Glutamatergic neuron (in vitro differentiated cells): ENCODE data around the gene RAMP2. TPM values are rescaled to one million over a fixed set of nuclear protein-coding genes. Genes with fewer than 3 reads are reported as not detected.
A peak's percentile ranks its signal among the peaks of the same experiment; 100 is the strongest.

Experiments
- DNase-seq: peaks from one replicate; pipeline ENCODE4 v3.0.0; 2022
- H3K27ac Mint-ChIP-seq: one replicate; pipeline ENCODE4 v1.8.0; 2020; ENCODE audit warnings: mild to moderate bottlenecking, mixed read lengths, inconsistent platforms; ENCODE audit not compliant: unreplicated experiment
- H3K27me3 Mint-ChIP-seq: one replicate; pipeline ENCODE4 v1.8.0; 2020; ENCODE audit warnings: mild to moderate bottlenecking, moderate library complexity, mixed read lengths, inconsistent platforms; ENCODE audit not compliant: unreplicated experiment
- H3K36me3 Mint-ChIP-seq: one replicate; pipeline ENCODE4 v1.8.0; 2020; ENCODE audit warnings: mild to moderate bottlenecking, mixed read lengths, inconsistent platforms; ENCODE audit not compliant: unreplicated experiment
- H3K4me1 Mint-ChIP-seq: one replicate; pipeline ENCODE4 v1.8.0; 2020; ENCODE audit warnings: mild to moderate bottlenecking, low read depth, mixed read lengths, inconsistent platforms; ENCODE audit not compliant: unreplicated experiment
- H3K4me3 Mint-ChIP-seq: one replicate; pipeline ENCODE4 v1.8.0; 2020; ENCODE audit warnings: mild to moderate bottlenecking, mixed read lengths, inconsistent platforms; ENCODE audit not compliant: unreplicated experiment
- H3K9me3 Mint-ChIP-seq: one replicate; pipeline ENCODE4 v1.8.0; 2020; ENCODE audit warnings: mild to moderate bottlenecking, moderate library complexity, mixed read lengths, inconsistent platforms; ENCODE audit not compliant: unreplicated experiment
- total RNA-seq: library from RNA; stranded (reverse); fragmentation: NEBNext Ultra II Directional; extraction: Animal tissue kit (Norgen Biotek cat#: 25700); gene quantifications from one replicate; pipeline ENCODE4 v1.2.1, GENCODE V29; 2021; ENCODE audit not compliant: unreplicated experiment
- TF ChIP-seq, protein P1 (sequence below): fragments of 200-600 bp; sonication (generic); IDR thresholded peaks from one replicate; pipeline ENCODE4 v1.5.0; 2021; ENCODE audit not compliant: partially characterized antibody, unreplicated experiment

The RAMP2 gene
- total RNA-seq, 1 donor from 2014 or later = 4.6 TPM

DNA sequence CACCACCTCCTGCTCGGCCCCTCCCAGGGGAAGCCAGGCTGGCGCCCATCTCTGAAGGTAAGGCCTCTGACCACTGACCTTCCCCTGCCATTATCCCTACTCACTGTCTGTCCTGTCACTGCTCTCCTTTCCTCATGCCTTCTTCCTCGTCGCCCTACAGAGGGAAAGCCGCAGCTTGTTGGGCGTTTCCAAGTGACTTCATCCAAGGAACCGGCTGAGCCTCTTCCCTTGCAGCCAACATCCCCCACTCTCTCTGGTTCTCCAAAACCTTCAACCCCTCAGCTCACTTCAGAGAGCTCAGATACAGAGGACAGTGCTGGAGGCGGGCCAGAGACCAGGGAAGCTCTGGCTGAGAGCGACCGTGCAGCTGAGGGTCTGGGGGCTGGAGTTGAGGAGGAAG lies 34.4 kb downstream of the RAMP2 start:
- DNase-seq = no peak
- Mint-ChIP-seq H3K9me3 (peaks cover 2% of the 10 kb centered on the region), H3K4me1 (peaks cover 3% of the 10 kb centered on the region), H3K27me3 (peaks cover 7% of the 10 kb centered on the region), H3K4me3 (no peak overlapping the region), H3K27ac (no peak overlapping the region), H3K36me3 (peaks cover 6% of the 10 kb centered on the region)
- TF ChIP-seq, protein P1, sequence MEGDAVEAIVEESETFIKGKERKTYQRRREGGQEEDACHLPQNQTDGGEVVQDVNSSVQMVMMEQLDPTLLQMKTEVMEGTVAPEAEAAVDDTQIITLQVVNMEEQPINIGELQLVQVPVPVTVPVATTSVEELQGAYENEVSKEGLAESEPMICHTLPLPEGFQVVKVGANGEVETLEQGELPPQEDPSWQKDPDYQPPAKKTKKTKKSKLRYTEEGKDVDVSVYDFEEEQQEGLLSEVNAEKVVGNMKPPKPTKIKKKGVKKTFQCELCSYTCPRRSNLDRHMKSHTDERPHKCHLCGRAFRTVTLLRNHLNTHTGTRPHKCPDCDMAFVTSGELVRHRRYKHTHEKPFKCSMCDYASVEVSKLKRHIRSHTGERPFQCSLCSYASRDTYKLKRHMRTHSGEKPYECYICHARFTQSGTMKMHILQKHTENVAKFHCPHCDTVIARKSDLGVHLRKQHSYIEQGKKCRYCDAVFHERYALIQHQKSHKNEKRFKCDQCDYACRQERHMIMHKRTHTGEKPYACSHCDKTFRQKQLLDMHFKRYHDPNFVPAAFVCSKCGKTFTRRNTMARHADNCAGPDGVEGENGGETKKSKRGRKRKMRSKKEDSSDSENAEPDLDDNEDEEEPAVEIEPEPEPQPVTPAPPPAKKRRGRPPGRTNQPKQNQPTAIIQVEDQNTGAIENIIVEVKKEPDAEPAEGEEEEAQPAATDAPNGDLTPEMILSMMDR = no peak

DNA sequence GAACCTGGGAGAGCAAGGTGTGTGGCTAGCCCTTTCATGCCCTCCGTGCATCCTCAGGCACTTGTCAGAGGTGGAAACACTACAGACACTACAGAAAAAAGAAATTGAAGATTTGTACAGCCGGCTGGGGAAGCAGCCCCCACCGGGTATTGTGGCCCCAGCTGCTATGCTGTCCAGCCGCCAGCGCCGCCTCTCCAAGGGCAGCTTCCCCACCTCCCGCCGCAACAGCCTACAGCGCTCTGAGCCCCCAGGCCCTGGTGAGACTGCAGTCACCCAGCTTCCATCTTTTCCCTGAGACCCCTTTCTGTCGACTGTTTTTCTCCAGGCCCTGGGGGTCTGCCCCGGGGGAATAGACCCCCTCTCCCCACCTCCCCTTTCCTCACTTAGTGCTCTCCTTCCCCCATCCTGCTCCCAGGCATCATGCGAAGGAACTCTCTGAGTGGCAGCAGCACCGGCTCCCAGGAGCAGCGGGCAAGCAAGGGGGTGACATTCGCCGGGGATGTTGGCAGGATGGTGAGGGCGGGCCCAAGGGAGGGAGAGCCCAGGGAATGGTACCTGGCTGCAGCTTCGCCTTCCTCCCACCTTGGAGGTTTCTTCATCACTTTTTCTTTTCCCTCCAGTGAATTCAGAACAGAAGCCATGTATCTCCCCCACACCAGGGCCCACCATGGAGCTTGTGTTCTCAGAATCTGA lies 35.2 kb downstream of the RAMP2 start:
- no peak for DNase-seq
- H3K4me1 Mint-ChIP-seq = peaks cover 3% of the 10 kb centered on the region
- TF ChIP-seq, protein P1 = no peak
- peaks cover 6% of the 10 kb centered on the region for H3K36me3 Mint-ChIP-seq
- no peak overlapping the region for H3K4me3 Mint-ChIP-seq
- H3K27ac Mint-ChIP-seq = no peak overlapping the region
- peaks cover 2% of the 10 kb centered on the region for H3K9me3 Mint-ChIP-seq
- peaks cover 7% of the 10 kb centered on the region for H3K27me3 Mint-ChIP-seq

DNA sequence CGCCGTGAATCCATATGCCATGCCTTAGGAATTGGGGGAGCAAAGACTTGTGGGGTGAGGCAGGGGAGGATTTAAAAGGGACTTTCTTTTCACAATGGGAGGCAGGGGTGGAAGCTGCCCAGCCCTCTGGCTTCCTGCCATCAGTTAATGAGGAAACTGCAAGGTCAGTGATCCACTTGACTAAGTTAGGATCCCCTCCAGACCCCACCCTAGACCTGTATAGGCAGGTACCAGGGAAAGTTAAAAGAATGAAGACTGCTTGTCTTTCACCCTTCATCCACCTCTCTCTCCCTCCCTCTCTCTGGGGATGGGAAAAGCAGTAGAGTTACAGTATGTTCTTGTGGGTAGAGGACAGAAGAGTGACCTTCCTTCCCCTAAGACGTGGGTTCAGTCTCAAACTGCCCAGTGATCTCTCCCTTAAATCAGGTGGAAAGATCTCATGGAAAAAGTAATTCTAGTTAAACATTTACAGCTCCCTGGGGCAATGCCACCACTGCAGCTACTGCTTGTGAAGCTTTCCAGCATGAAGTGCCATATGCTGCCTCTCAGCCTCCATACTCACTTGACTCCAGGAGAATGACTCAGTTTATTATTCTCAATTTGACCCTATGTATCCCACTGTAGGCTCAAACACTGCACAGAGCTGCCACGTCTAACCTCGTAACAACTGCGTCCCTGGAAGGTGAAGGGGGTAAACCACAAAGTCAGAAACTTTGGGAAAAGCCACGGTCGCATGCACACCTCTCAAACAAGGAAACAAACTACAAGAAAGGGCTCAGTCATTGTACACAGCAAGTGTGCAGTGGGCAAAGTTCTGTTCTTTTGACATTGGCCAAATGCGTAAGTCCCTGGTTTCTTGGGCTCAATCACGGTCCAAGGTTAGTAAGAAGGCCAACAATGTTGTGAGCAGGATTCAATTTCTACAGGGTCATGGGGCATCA lies 36.3 kb downstream of the RAMP2 start:
- Mint-ChIP-seq H3K36me3 (peaks cover 6% of the 10 kb centered on the region), H3K27me3 (peaks cover 9% of the 10 kb centered on the region), H3K9me3 (peaks cover 2% of the 10 kb centered on the region), H3K4me3 (peak overlapping the region; percentile 93), H3K4me1 (peaks cover 3% of the 10 kb centered on the region), H3K27ac (peak overlapping the region; percentile 22)
- DNase-seq = no peak
- TF ChIP-seq, protein P1 = no peak

DNA sequence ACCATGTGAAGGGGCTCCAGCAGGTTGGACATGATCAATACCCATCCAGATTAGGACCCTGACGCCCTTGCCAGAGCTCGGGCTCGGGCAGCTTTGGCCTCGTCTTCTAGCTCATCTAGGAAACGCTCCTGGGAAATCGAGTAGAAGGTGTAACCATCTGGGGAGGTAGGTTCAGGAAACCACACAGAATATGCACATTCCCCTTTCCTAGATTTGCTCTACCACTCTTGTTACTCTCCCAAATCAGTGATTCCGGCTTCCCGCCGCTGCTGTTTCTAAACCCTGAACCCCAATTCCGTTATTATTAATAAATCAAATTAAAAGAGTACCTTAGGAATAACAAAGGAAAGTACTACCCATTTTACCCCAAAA lies 37.0 kb downstream of the RAMP2 start:
- peak overlapping the region; percentile 85 for H3K27ac Mint-ChIP-seq
- H3K4me3 Mint-ChIP-seq = peak overlapping the region; percentile 93
- H3K27me3 Mint-ChIP-seq = peaks cover 8% of the 10 kb centered on the region
- peaks cover 2% of the 10 kb centered on the region for H3K9me3 Mint-ChIP-seq
- peaks cover 6% of the 10 kb centered on the region for H3K36me3 Mint-ChIP-seq
- TF ChIP-seq, protein P1 = no peak
- H3K4me1 Mint-ChIP-seq = peaks cover 3% of the 10 kb centered on the region
- no peak for DNase-seq
